Measurements from ENCODE around the gene MYOF. TPM values are rescaled to one million over a fixed set of nuclear protein-coding genes. Genes with fewer than 3 reads are reported as not detected.

Gene MYOF
- total RNA-seq, 2 experiments from 2014 or later: 0.91 to 1.9 TPM

GRCh38 chr10:93461109-93461806 lies 20.9 kb downstream of the MYOF start:
- Mint-ChIP-seq H3K4me3 (no peak overlapping the region), H3K27ac (no peak overlapping the region), H3K9me3 (no peaks in the 10 kb centered on the region), H3K4me1 (peaks cover 1% of the 10 kb centered on the region), H3K36me3 (no peaks in the 10 kb centered on the region), H3K27me3 (no peaks in the 10 kb centered on the region)
- DNase-seq (no peak), ATAC-seq (ENCODE audit: low read depth) (no peak)
- POLR2A ChIA-PET: no interaction called here

GRCh38 chr10:93459466-93459865 lies 22.7 kb downstream of the MYOF start:
- Mint-ChIP-seq H3K4me1 (peaks cover 1% of the 10 kb centered on the region), H3K27me3 (no peaks in the 10 kb centered on the region), H3K27ac (no peak overlapping the region), H3K9me3 (no peaks in the 10 kb centered on the region), H3K36me3 (no peaks in the 10 kb centered on the region), H3K4me3 (no peak overlapping the region)
- no peak for ATAC-seq (ENCODE audit: low read depth)
- DNase-seq: no peak
- POLR2A ChIA-PET: no interaction called here

GRCh38 chr10:93458821-93459257 lies 23.3 kb downstream of the MYOF start:
- H3K4me3 Mint-ChIP-seq: no peak overlapping the region
- peaks cover 1% of the 10 kb centered on the region for H3K4me1 Mint-ChIP-seq
- no peaks in the 10 kb centered on the region for H3K9me3 Mint-ChIP-seq
- POLR2A ChIA-PET: no interaction called here
- no peaks in the 10 kb centered on the region for H3K36me3 Mint-ChIP-seq
- DNase-seq (no peak), ATAC-seq (ENCODE audit: low read depth) (no peak)
- no peak overlapping the region for H3K27ac Mint-ChIP-seq
- no peaks in the 10 kb centered on the region for H3K27me3 Mint-ChIP-seq

- POLR2A ChIA-PET: no interaction called here
- H3K4me3 Mint-ChIP-seq: no peak overlapping the region
- H3K36me3 Mint-ChIP-seq: no peaks in the 10 kb centered on the region
- H3K27ac Mint-ChIP-seq: no peak overlapping the region
- H3K4me1 Mint-ChIP-seq: peaks cover 2% of the 10 kb centered on the region
- DNase-seq: no peak
- no peaks in the 10 kb centered on the region for H3K27me3 Mint-ChIP-seq
- no peaks in the 10 kb centered on the region for H3K9me3 Mint-ChIP-seq
- ATAC-seq (ENCODE audit: low read depth): no peak
Measured at GRCh38 chr10:93457511-93457910, 24.6 kb downstream of the MYOF start.

- no peak overlapping the region for H3K4me3 Mint-ChIP-seq
- H3K9me3 Mint-ChIP-seq: no peaks in the 10 kb centered on the region
- peaks cover 9% of the 10 kb centered on the region for H3K4me1 Mint-ChIP-seq
- no peaks in the 10 kb centered on the region for H3K36me3 Mint-ChIP-seq
- DNase-seq: no peak
- no peak overlapping the region for H3K27ac Mint-ChIP-seq
- no peak for ATAC-seq (ENCODE audit: low read depth)
- H3K27me3 Mint-ChIP-seq: no peaks in the 10 kb centered on the region
- POLR2A ChIA-PET: no interaction called here
Measured at GRCh38 chr10:93456480-93456879, 25.7 kb downstream of the MYOF start.

GRCh38 chr10:93454736-93455135 lies 27.4 kb downstream of the MYOF start:
- Mint-ChIP-seq H3K27ac (no peak overlapping the region), H3K9me3 (no peaks in the 10 kb centered on the region), H3K4me3 (no peak overlapping the region), H3K27me3 (no peaks in the 10 kb centered on the region), H3K4me1 (peaks cover 10% of the 10 kb centered on the region), H3K36me3 (no peaks in the 10 kb centered on the region)
- POLR2A ChIA-PET: no interaction called here
- DNase-seq (no peak), ATAC-seq (ENCODE audit: low read depth) (no peak)

- H3K4me1 Mint-ChIP-seq: peaks cover 10% of the 10 kb centered on the region
- H3K27me3 Mint-ChIP-seq: no peaks in the 10 kb centered on the region
- POLR2A ChIA-PET: no interaction called here
- no peaks in the 10 kb centered on the region for H3K36me3 Mint-ChIP-seq
- no peak overlapping the region for H3K4me3 Mint-ChIP-seq
- no peak overlapping the region for H3K27ac Mint-ChIP-seq
- DNase-seq: no peak
- H3K9me3 Mint-ChIP-seq: no peaks in the 10 kb centered on the region
- no peak for ATAC-seq (ENCODE audit: low read depth)
Measured at GRCh38 chr10:93454146-93454545, 28.0 kb downstream of the MYOF start.

GRCh38 chr10:93452143-93452542 lies 30.0 kb downstream of the MYOF start:
- Mint-ChIP-seq H3K27me3 (no peaks in the 10 kb centered on the region), H3K27ac (no peak overlapping the region), H3K36me3 (no peaks in the 10 kb centered on the region), H3K9me3 (no peaks in the 10 kb centered on the region), H3K4me3 (no peak overlapping the region), H3K4me1 (peaks cover 10% of the 10 kb centered on the region)
- ATAC-seq (ENCODE audit: low read depth): peak; percentile 39
- POLR2A ChIA-PET: no interaction called here
- no peak for DNase-seq

GRCh38 chr10:93451244-93451947 lies 30.7 kb downstream of the MYOF start:
- H3K27ac Mint-ChIP-seq: no peak overlapping the region
- peaks cover 10% of the 10 kb centered on the region for H3K4me1 Mint-ChIP-seq
- ATAC-seq (ENCODE audit: low read depth) (no peak), DNase-seq (no peak)
- POLR2A ChIA-PET: no interaction called here
- no peak overlapping the region for H3K4me3 Mint-ChIP-seq
- H3K27me3 Mint-ChIP-seq: no peaks in the 10 kb centered on the region
- no peaks in the 10 kb centered on the region for H3K9me3 Mint-ChIP-seq
- no peaks in the 10 kb centered on the region for H3K36me3 Mint-ChIP-seq

GRCh38 chr10:93447970-93448369 lies 34.2 kb downstream of the MYOF start:
- Mint-ChIP-seq H3K27ac (no peak overlapping the region), H3K9me3 (no peaks in the 10 kb centered on the region), H3K27me3 (no peaks in the 10 kb centered on the region), H3K4me1 (peaks cover 10% of the 10 kb centered on the region), H3K4me3 (no peak overlapping the region), H3K36me3 (no peaks in the 10 kb centered on the region)
- DNase-seq: no peak
- ATAC-seq (ENCODE audit: low read depth): no peak
- POLR2A ChIA-PET: no interaction called here

GRCh38 chr10:93447019-93447418 lies 35.1 kb downstream of the MYOF start:
- peaks cover 5% of the 10 kb centered on the region for H3K4me1 Mint-ChIP-seq
- POLR2A ChIA-PET: no interaction called here
- no peaks in the 10 kb centered on the region for H3K9me3 Mint-ChIP-seq
- H3K4me3 Mint-ChIP-seq: no peak overlapping the region
- ATAC-seq (ENCODE audit: low read depth) (no peak), DNase-seq (no peak)
- H3K36me3 Mint-ChIP-seq: no peaks in the 10 kb centered on the region
- no peaks in the 10 kb centered on the region for H3K27me3 Mint-ChIP-seq
- no peak overlapping the region for H3K27ac Mint-ChIP-seq

- no peak overlapping the region for H3K4me3 Mint-ChIP-seq
- ATAC-seq (ENCODE audit: low read depth) (no peak), DNase-seq (no peak)
- no peak overlapping the region for H3K27ac Mint-ChIP-seq
- H3K9me3 Mint-ChIP-seq: no peaks in the 10 kb centered on the region
- no peaks in the 10 kb centered on the region for H3K36me3 Mint-ChIP-seq
- H3K4me1 Mint-ChIP-seq: no peaks in the 10 kb centered on the region
- no peaks in the 10 kb centered on the region for H3K27me3 Mint-ChIP-seq
- POLR2A ChIA-PET: interaction anchor here (0.8 kb wide), 1 partner anchor 26 kb away, joined by 3 read pairs; no protein-coding TSS in a partner anchor
Measured at GRCh38 chr10:93445978-93446720, 36.0 kb downstream of the MYOF start.

- DNase-seq: no peak
- H3K9me3 Mint-ChIP-seq: no peaks in the 10 kb centered on the region
- ATAC-seq (ENCODE audit: low read depth): no peak
- no peaks in the 10 kb centered on the region for H3K27me3 Mint-ChIP-seq
- no peak overlapping the region for H3K27ac Mint-ChIP-seq
- no peaks in the 10 kb centered on the region for H3K36me3 Mint-ChIP-seq
- H3K4me1 Mint-ChIP-seq: no peaks in the 10 kb centered on the region
- POLR2A ChIA-PET: interaction anchor here (0.8 kb wide), 1 partner anchor 25 kb away, joined by 3 read pairs; no protein-coding TSS in a partner anchor
- no peak overlapping the region for H3K4me3 Mint-ChIP-seq
Measured at GRCh38 chr10:93445097-93445960, 36.8 kb downstream of the MYOF start.

All from activated naive CD8-positive, alpha-beta T cell treated with anti-CD3 and anti-CD28 coated beads, Interleukin-2, amount 10 ng/mL, durations not matched to agents 7 days and 5 days (primary cell).